Osteocyte (in vitro differentiated cells): ENCODE data around the gene SPATA16. TPM values are rescaled to one million over a fixed set of nuclear protein-coding genes. Genes with fewer than 3 reads are reported as not detected.

Source experiments
- DNase-seq: peaks from one replicate; pipeline ENCODE4 v3.0.0; 2021; ENCODE audit warnings: mixed read lengths; ENCODE audit not compliant: unreplicated experiment; ENCODE audit errors: extremely low spot score
- H3K27ac Mint-ChIP-seq: one replicate; pipeline ENCODE4 v1.8.0; 2021; ENCODE audit warnings: mild to moderate bottlenecking, mixed read lengths; ENCODE audit not compliant: unreplicated experiment
- H3K27me3 Mint-ChIP-seq: one replicate; pipeline ENCODE4 v1.8.0; 2021; ENCODE audit warnings: mixed read lengths; ENCODE audit not compliant: unreplicated experiment
- H3K36me3 Mint-ChIP-seq: one replicate; pipeline ENCODE4 v1.8.0; 2021; ENCODE audit warnings: mixed read lengths; ENCODE audit not compliant: unreplicated experiment
- H3K4me1 Mint-ChIP-seq: one replicate; pipeline ENCODE4 v1.8.0; 2021; ENCODE audit warnings: mixed read lengths; ENCODE audit not compliant: unreplicated experiment
- H3K4me3 Mint-ChIP-seq: one replicate; pipeline ENCODE4 v1.8.0; 2021; ENCODE audit warnings: mild to moderate bottlenecking, moderate library complexity, mixed read lengths; ENCODE audit not compliant: unreplicated experiment
- H3K9me3 Mint-ChIP-seq: one replicate; pipeline ENCODE4 v1.8.0; 2021; ENCODE audit warnings: mixed read lengths; ENCODE audit not compliant: unreplicated experiment
- total RNA-seq: library from RNA; stranded (reverse); gene quantifications from 2 replicates; pipeline ENCODE4 v1.2.1, GENCODE V29; 2021
- TF ChIP-seq, protein P1 (sequence below): fragments of 200-600 bp; sonication (generic); IDR thresholded peaks from 2 replicates; pipeline ENCODE4 v1.5.0; 2021; ENCODE audit warnings: antibody characterized with exemption, mild to moderate bottlenecking, moderate library complexity

Gene SPATA16
- total RNA-seq, 1 donor from 2014 or later = not detected

GRCh38 chr3:172877011-172877410 lies 264.0 kb downstream of the SPATA16 start:
- Mint-ChIP-seq H3K9me3 (peaks cover 11% of the 10 kb centered on the region), H3K4me1 (no peaks in the 10 kb centered on the region), H3K4me3 (no peak overlapping the region), H3K36me3 (no peaks in the 10 kb centered on the region), H3K27ac (no peak overlapping the region), H3K27me3 (peaks cover 11% of the 10 kb centered on the region)
- TF ChIP-seq, protein P1, sequence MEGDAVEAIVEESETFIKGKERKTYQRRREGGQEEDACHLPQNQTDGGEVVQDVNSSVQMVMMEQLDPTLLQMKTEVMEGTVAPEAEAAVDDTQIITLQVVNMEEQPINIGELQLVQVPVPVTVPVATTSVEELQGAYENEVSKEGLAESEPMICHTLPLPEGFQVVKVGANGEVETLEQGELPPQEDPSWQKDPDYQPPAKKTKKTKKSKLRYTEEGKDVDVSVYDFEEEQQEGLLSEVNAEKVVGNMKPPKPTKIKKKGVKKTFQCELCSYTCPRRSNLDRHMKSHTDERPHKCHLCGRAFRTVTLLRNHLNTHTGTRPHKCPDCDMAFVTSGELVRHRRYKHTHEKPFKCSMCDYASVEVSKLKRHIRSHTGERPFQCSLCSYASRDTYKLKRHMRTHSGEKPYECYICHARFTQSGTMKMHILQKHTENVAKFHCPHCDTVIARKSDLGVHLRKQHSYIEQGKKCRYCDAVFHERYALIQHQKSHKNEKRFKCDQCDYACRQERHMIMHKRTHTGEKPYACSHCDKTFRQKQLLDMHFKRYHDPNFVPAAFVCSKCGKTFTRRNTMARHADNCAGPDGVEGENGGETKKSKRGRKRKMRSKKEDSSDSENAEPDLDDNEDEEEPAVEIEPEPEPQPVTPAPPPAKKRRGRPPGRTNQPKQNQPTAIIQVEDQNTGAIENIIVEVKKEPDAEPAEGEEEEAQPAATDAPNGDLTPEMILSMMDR = no peak
- no peak for DNase-seq

DNA sequence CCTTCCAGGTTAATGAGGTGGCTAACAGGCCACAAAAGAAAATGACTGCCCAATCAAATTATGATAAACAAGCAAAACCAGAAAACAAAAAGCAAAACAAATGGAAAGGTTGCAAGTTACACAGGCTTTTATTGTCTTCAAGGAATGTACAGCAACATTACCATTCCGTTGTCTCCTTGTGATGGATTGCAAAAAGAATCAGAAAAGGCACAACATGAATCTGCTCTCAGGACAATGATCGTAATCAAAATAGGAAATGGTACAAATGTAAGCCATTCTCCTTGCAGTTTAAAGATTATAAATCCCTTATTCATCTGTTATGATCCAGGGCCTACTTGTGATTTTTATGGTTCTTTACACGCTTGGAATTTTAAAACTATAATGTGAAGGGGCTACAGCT lies 264.7 kb downstream of the SPATA16 start:
- H3K9me3 Mint-ChIP-seq = peaks cover 11% of the 10 kb centered on the region
- TF ChIP-seq, protein P1 = no peak
- H3K27me3 Mint-ChIP-seq = peaks cover 11% of the 10 kb centered on the region
- H3K36me3 Mint-ChIP-seq = no peaks in the 10 kb centered on the region
- H3K4me1 Mint-ChIP-seq = no peaks in the 10 kb centered on the region
- no peak overlapping the region for H3K27ac Mint-ChIP-seq
- DNase-seq = no peak
- H3K4me3 Mint-ChIP-seq = no peak overlapping the region

- H3K9me3 Mint-ChIP-seq = peaks cover 11% of the 10 kb centered on the region
- H3K27me3 Mint-ChIP-seq = peaks cover 11% of the 10 kb centered on the region
- DNase-seq = no peak
- TF ChIP-seq, protein P1 = no peak
- H3K4me1 Mint-ChIP-seq = no peaks in the 10 kb centered on the region
- H3K27ac Mint-ChIP-seq = no peak overlapping the region
- no peaks in the 10 kb centered on the region for H3K36me3 Mint-ChIP-seq
- H3K4me3 Mint-ChIP-seq = no peak overlapping the region
Measured at GRCh38 chr3:172875039-172875438, 266.0 kb downstream of the SPATA16 start.

DNA sequence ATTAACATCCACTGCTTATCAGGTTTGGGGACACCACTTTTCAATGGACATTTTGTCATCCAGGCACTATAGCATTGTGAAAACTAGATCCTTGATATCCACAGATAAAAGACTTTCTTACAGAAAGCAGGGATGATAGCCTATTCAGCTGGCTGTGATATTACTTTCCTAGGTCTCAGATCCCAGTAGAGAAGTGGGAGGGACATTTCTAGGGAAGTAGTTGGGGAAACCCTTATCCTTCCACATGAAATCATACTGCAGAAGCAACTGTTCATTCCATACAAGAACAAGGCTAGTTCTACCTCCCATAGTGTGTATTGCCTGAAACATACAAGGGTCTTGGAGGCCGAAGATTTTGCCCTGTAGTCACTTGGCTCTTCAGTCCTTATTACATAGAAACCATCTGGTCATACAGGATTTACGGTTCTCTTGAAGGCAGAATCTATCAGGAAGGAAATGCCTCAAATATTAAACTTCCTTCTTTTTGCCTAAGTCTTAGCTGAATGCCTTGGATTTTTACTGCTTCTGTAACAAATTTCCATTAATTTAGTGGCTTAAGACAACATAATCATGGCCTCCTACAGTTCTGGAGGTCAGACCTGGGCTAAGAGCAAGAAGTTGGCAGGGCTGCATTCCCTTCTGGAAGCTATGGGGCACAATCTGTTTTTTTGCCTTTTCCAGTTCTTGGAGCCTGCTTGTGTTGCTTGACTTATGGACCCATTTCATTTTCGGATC lies 271.1 kb downstream of the SPATA16 start:
- Mint-ChIP-seq H3K9me3 (no peaks in the 10 kb centered on the region), H3K4me1 (no peaks in the 10 kb centered on the region), H3K36me3 (no peaks in the 10 kb centered on the region), H3K27me3 (peaks cover 11% of the 10 kb centered on the region), H3K4me3 (no peak overlapping the region), H3K27ac (no peak overlapping the region)
- DNase-seq = no peak
- TF ChIP-seq, protein P1 = no peak

DNA sequence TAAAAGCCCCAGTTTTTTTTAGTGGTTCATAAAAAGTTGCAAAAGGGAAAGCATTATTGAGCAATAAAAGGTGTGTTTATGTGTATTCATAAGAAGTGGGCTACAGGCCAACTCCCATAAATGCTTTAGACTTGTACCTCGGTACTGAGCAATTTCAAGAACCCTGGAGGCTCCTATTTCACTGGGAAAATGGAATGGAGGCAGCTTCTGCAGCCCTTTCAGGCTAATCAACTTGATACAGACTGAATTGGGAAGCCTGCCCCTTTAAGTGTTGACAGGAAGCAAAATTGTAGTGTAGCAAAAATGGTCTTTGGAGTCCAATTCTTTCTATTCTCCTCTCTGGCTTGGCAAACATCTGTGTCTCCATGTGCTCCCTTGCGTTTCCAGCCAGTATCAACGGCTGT lies 271.7 kb downstream of the SPATA16 start:
- H3K4me1 Mint-ChIP-seq = no peaks in the 10 kb centered on the region
- no peak for DNase-seq
- TF ChIP-seq, protein P1 = no peak
- no peak overlapping the region for H3K27ac Mint-ChIP-seq
- no peaks in the 10 kb centered on the region for H3K36me3 Mint-ChIP-seq
- H3K27me3 Mint-ChIP-seq = peaks cover 8% of the 10 kb centered on the region
- H3K9me3 Mint-ChIP-seq = no peaks in the 10 kb centered on the region
- no peak overlapping the region for H3K4me3 Mint-ChIP-seq
